ENCODE data around the gene TNFAIP8.

Gene TNFAIP8

GRCh38 chr5:119368238-119368630 is 12.4 kb downstream of the TNFAIP8 start:
- no peak for TF ChIP-seq CTCF (IDR thresholded peaks at IDR 0.05; ENCODE audit: low read depth, low read length, poor library complexity, severe bottlenecking)
- TF ChIP-seq EZH2phosphoT487 (IDR thresholded peaks at IDR 0.05; ENCODE audit: borderline replicate concordance, low read length) = no peak
- Histone ChIP-seq H3K27ac (ENCODE audit: low read depth, low read length) (no peak overlapping the region), H3K79me2 (ENCODE audit: control insufficient read depth, low read length) (peaks cover 12% of the 10 kb centered on the region), H3K4me3 (ENCODE audit: low read length) (peak overlapping the region; percentile 23), H3K4me2 (ENCODE audit: low read length) (peak overlapping the region; percentile 30), H4K20me1 (ENCODE audit: control insufficient read depth, insufficient read depth, low read depth, low read length) (no peaks in the 10 kb centered on the region), H3K36me3 (ENCODE audit: control insufficient read depth, low read length) (no peaks in the 10 kb centered on the region), H3K4me1 (ENCODE audit: control insufficient read depth, low read length) (peaks cover 28% of the 10 kb centered on the region), H3K9me3 (ENCODE audit: control insufficient read depth, insufficient read depth, low read length) (no peaks in the 10 kb centered on the region), H3F3A (ENCODE audit: control insufficient read depth, insufficient read depth) (no peaks in the 10 kb centered on the region; the same call in 1 of the 2 replicates), H3K9me2 (replicated peaks; ENCODE audit: control insufficient read depth, low read length) (no peaks in the 10 kb centered on the region), H3K27me3 (ENCODE audit: control insufficient read depth, low read length) (no peaks in the 10 kb centered on the region)

GRCh38 chr5:119370486-119370885 is 14.7 kb downstream of the TNFAIP8 start:
- Histone ChIP-seq H3K27ac (ENCODE audit: low read depth, low read length) (no peak overlapping the region), H3K27me3 (ENCODE audit: control insufficient read depth, low read length) (no peaks in the 10 kb centered on the region), H3K9me2 (replicated peaks; ENCODE audit: control insufficient read depth, low read length) (no peaks in the 10 kb centered on the region), H3K4me3 (ENCODE audit: low read length) (no peak overlapping the region), H4K20me1 (ENCODE audit: control insufficient read depth, insufficient read depth, low read depth, low read length) (no peaks in the 10 kb centered on the region), H3K9me3 (ENCODE audit: control insufficient read depth, insufficient read depth, low read length) (no peaks in the 10 kb centered on the region), H3F3A (ENCODE audit: control insufficient read depth, insufficient read depth) (no peaks in the 10 kb centered on the region; the same call in 1 of the 2 replicates), H3K79me2 (ENCODE audit: control insufficient read depth, low read length) (peaks cover 12% of the 10 kb centered on the region), H3K4me1 (ENCODE audit: control insufficient read depth, low read length) (peaks cover 28% of the 10 kb centered on the region), H3K4me2 (ENCODE audit: low read length) (no peak overlapping the region), H3K36me3 (ENCODE audit: control insufficient read depth, low read length) (no peaks in the 10 kb centered on the region)
- no peak for TF ChIP-seq CTCF (IDR thresholded peaks at IDR 0.05; ENCODE audit: low read depth, low read length, poor library complexity, severe bottlenecking)
- no peak for TF ChIP-seq EZH2phosphoT487 (IDR thresholded peaks at IDR 0.05; ENCODE audit: borderline replicate concordance, low read length)

- no peaks in the 10 kb centered on the region for H4K20me1 ChIP-seq (ENCODE audit: control insufficient read depth, insufficient read depth, low read depth, low read length)
- TF ChIP-seq EZH2phosphoT487 (IDR thresholded peaks at IDR 0.05; ENCODE audit: borderline replicate concordance, low read length) (no peak), CTCF (IDR thresholded peaks at IDR 0.05; ENCODE audit: low read depth, low read length, poor library complexity, severe bottlenecking) (no peak)
- no peaks in the 10 kb centered on the region for H3F3A ChIP-seq (ENCODE audit: control insufficient read depth, insufficient read depth)
- peaks cover 27% of the 10 kb centered on the region for H3K4me1 ChIP-seq (ENCODE audit: control insufficient read depth, low read length)
- no peaks in the 10 kb centered on the region for H3K27me3 ChIP-seq (ENCODE audit: control insufficient read depth, low read length)
- no peaks in the 10 kb centered on the region for H3K9me3 ChIP-seq (ENCODE audit: control insufficient read depth, insufficient read depth, low read length)
- peaks cover 12% of the 10 kb centered on the region for H3K79me2 ChIP-seq (ENCODE audit: control insufficient read depth, low read length)
- H3K36me3 ChIP-seq (ENCODE audit: control insufficient read depth, low read length) = no peaks in the 10 kb centered on the region
- H3K4me3 ChIP-seq (ENCODE audit: low read length) = no peak overlapping the region
- H3K4me2 ChIP-seq (ENCODE audit: low read length) = no peak overlapping the region
- no peaks in the 10 kb centered on the region for H3K9me2 ChIP-seq (replicated peaks; ENCODE audit: control insufficient read depth, low read length)
- H3K27ac ChIP-seq (ENCODE audit: low read depth, low read length) = no peak overlapping the region
Measured at GRCh38 chr5:119371146-119371545, 15.3 kb downstream of the TNFAIP8 start.

Data from DOHH2 (cell line).